Smooth muscle cell (in vitro differentiated cells): Measurements from ENCODE around the gene DNAH6. TPM values are rescaled to one million over a fixed set of nuclear protein-coding genes. Genes with fewer than 3 reads are reported as not detected.
"Not testable (repeated sequence)": the region's sequence is repeated elsewhere in the genome, so short reads cannot be mapped to it uniquely, and the experiment has no call there.

Source experiments
- DNase-seq: peaks from one replicate; lab custom pipeline; 2025; ENCODE audit not compliant: unreplicated experiment; lab: John Stamatoyannopoulos, UW
- H2AFZ ChIP-seq: fragments of 200-600 bp; sonication (generic); 2 replicates; pipeline ENCODE4 v1.6.0; 2016; ENCODE audit warnings: antibody characterized with exemption, low read depth, mild to moderate bottlenecking
- H3F3A ChIP-seq: fragments of 200-600 bp; sonication (generic); 2 replicates; pipeline ENCODE4 v1.6.0; 2017; ENCODE audit warnings: antibody characterized with exemption, low read depth
- H3K27ac ChIP-seq: fragments of 200-600 bp; sonication (generic); 2 replicates; pipeline ENCODE4 v1.5.1; 2016; ENCODE audit warnings: low read depth, mild to moderate bottlenecking
- H3K27me3 ChIP-seq: fragments of 200-600 bp; sonication (generic); 2 replicates; pipeline ENCODE4 v1.6.1; 2016; ENCODE audit warnings: low read depth, mild to moderate bottlenecking
- H3K36me3 ChIP-seq: fragments of 200-600 bp; sonication (generic); 2 replicates; pipeline ENCODE4 v1.5.1; 2016; ENCODE audit warnings: low read depth
- H3K4me1 ChIP-seq: fragments of 200-600 bp; sonication (generic); 2 replicates; pipeline ENCODE4 v1.5.1; 2016; ENCODE audit warnings: low read depth
- H3K4me2 ChIP-seq: fragments of 200-600 bp; sonication (generic); 2 replicates; pipeline ENCODE4 v1.6.0; 2016; ENCODE audit warnings: mild to moderate bottlenecking
- H3K4me3 ChIP-seq: fragments of 200-600 bp; sonication (generic); 2 replicates; pipeline ENCODE4 v1.5.1; 2016; ENCODE audit warnings: mild to moderate bottlenecking
- H3K79me2 ChIP-seq: fragments of 200-600 bp; sonication (generic); 2 replicates; pipeline ENCODE4 v1.6.0; 2016; ENCODE audit warnings: low read depth, mild to moderate bottlenecking
- H3K9ac ChIP-seq: fragments of 200-600 bp; sonication (generic); 2 replicates; pipeline ENCODE4 v1.6.0; 2016; ENCODE audit warnings: low read depth
- H3K9me3 ChIP-seq: fragments of 200-600 bp; sonication (generic); replicated peaks from 2 replicates; pipeline ENCODE4 v1.5.1; 2016; ENCODE audit warnings: low read depth
- H4K20me1 ChIP-seq: fragments of 200-600 bp; sonication (generic); 2 replicates; pipeline ENCODE4 v1.6.0; 2016; ENCODE audit warnings: low read depth
- CTCF ChIP-seq: fragments of 200-600 bp; sonication (generic); IDR thresholded peaks from 2 replicates; pipeline ENCODE4 v1.5.1; 2017; ENCODE audit warnings: borderline replicate concordance, mild to moderate bottlenecking, antibody characterized with exemption; ENCODE audit not compliant: insufficient read depth, poor library complexity, severe bottlenecking
- WGBS: methylation state at CpG from one replicate; pipeline ENCODE4 v1.1.7; 2016; ENCODE audit warnings: low lambda C conversion rate; 5-methylcytosine and 5-hydroxymethylcytosine counted together
- polyA plus RNA-seq: library from polyadenylated mRNA; unstranded; fragments of >200 nt; fragmentation: Nextera tagmentation; extraction: Ambion mirVana; gene quantifications from 2 replicates; pipeline ENCODE4 v1.2.1, GENCODE V29; 2016
- total RNA-seq: library from RNA; depleted of rRNA; stranded (reverse); fragments of >200 nt; gene quantifications from 2 replicates; pipeline ENCODE4 v1.2.3, GENCODE V29; 2014

Gene DNAH6
- total RNA-seq (0.27 and 0.72 TPM in 2 replicates), polyA plus RNA-seq (0.47 and 0.96 TPM in 2 replicates)

- Histone ChIP-seq H2AFZ (peak within 1 kb of the TSS; percentile 94), H3K9ac (peak within 1 kb of the TSS; percentile 94), H3F3A (no peaks in the 10 kb centered on the region), H3K36me3 (no peaks in the 10 kb centered on the region), H3K27ac (peak within 1 kb of the TSS; percentile 71), H3K27me3 (no peaks in the 10 kb centered on the region), H4K20me1 (no peaks in the 10 kb centered on the region), H3K4me2 (peak within 1 kb of the TSS; percentile 91), H3K79me2 (no peaks in the 10 kb centered on the region), H3K9me3 (no peaks in the 10 kb centered on the region), H3K4me3 (peak within 1 kb of the TSS; percentile 71), H3K4me1 (peaks cover 5% of the 10 kb centered on the region)
- TF ChIP-seq CTCF, result no peak
- DNase-seq, result peak; percentile 42
- WGBS, result 17% methylated on average over 31 of the region's 31 CpGs
Measured at GRCh38 chr2:84516234-84516986, at the start of gene DNAH6. Gene DNAH6 (plus strand): TSS chr2:84516498. CDS start chr2:84517827, 1,329 bp downstream.

GRCh38 chr2:84467389-84467788 lies 48.9 kb upstream of the DNAH6 start:
- H3K4me2 ChIP-seq, result no peak overlapping the region

GRCh38 chr2:84472423-84472822 lies 43.9 kb upstream of the DNAH6 start:
- H3K9me3 ChIP-seq, DNase-seq, H3K27ac ChIP-seq, H3K9ac ChIP-seq, H4K20me1 ChIP-seq, H2AFZ ChIP-seq, H3K4me1 ChIP-seq, H3K79me2 ChIP-seq, H3F3A ChIP-seq, H3K27me3 ChIP-seq, H3K36me3 ChIP-seq, H3K4me3 ChIP-seq: not testable (repeated sequence)
- WGBS, result 52% methylated on average over 2 of the region's 2 CpGs
- H3K4me2 ChIP-seq, result peak overlapping the region; percentile 37

More at GRCh38 chr2:84467389-84467788, 48.9 kb upstream of the DNAH6 start:
- Histone ChIP-seq H3K9ac (no peak overlapping the region), H4K20me1 (no peaks in the 10 kb centered on the region), H3K9me3 (peaks cover 7% of the 10 kb centered on the region), H3K4me3 (no peak overlapping the region), H2AFZ (no peak overlapping the region), H3K27ac (no peak overlapping the region), H3K27me3 (no peaks in the 10 kb centered on the region), H3K79me2 (no peaks in the 10 kb centered on the region), H3K36me3 (no peaks in the 10 kb centered on the region), H3F3A (no peaks in the 10 kb centered on the region), H3K4me1 (no peaks in the 10 kb centered on the region)
- TF ChIP-seq CTCF, result no peak
- DNase-seq, result no peak
- WGBS, result 91% methylated on average over 1 of the region's 1 CpG

- no peaks in the 10 kb centered on the region for H3K9me3 ChIP-seq
- no peaks in the 10 kb centered on the region for H3F3A ChIP-seq
- WGBS, result 83% methylated on average over 6 of the region's 6 CpGs
- H3K27me3 ChIP-seq, result no peaks in the 10 kb centered on the region
- DNase-seq, result no peak
- no peaks in the 10 kb centered on the region for H3K79me2 ChIP-seq
- no peak overlapping the region for H3K4me3 ChIP-seq
- H3K9ac ChIP-seq, result no peak overlapping the region
- no peak overlapping the region for H3K27ac ChIP-seq
- H2AFZ ChIP-seq, result no peak overlapping the region
- H3K4me2 ChIP-seq, result peak overlapping the region; percentile 37
- no peaks in the 10 kb centered on the region for H3K4me1 ChIP-seq
- H4K20me1 ChIP-seq, result no peaks in the 10 kb centered on the region
- H3K36me3 ChIP-seq, result no peaks in the 10 kb centered on the region
- TF ChIP-seq CTCF, result no peak
Measured at GRCh38 chr2:84472856-84473565, 43.3 kb upstream of the DNAH6 start.
